ENCODE data around the gene MEA1. TPM values are rescaled to one million over a fixed set of nuclear protein-coding genes. Genes with fewer than 3 reads are reported as not detected.
"Not testable (repeated sequence)": the region's sequence is repeated elsewhere in the genome, so short reads cannot be mapped to it uniquely, and the experiment has no call there.

The MEA1 gene
- polyA plus RNA-seq, 1 donor, result 76.7 TPM

DNA sequence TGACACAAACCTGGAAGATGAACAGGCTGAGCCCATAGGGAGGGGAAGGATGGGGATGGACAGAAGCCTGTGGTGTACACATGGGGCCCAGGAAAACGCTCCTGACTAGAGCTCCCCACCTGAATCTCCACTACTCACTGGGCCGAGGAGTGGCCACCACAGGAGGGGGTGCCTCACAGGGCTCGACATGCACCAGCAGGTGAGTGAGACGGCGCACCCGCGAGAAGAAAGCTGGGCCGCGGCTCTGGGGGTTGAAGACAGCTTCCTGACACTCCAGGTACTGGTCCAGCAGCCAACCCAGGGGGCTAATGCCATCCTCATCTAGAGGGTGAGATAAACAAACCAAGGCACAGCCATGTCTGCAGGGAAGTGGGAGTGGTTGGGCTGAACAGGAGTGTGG, 29.6 kb upstream of the MEA1 start:
- no peak for DNase-seq

GRCh38 chr6:43041475-43041874, 27.7 kb upstream of the MEA1 start:
- not testable (repeated sequence) for DNase-seq

- no peak for DNase-seq
These were observed 27.0 kb upstream of the MEA1 start for GRCh38 chr6:43040542-43041257.

GRCh38 chr6:43038727-43039126, 25.0 kb upstream of the MEA1 start:
- no peak for DNase-seq

- DNase-seq, result no peak
These were observed 24.0 kb upstream of the MEA1 start for GRCh38 chr6:43037706-43038105.

- DNase-seq, result no peak
These were observed 23.5 kb upstream of the MEA1 start for GRCh38 chr6:43037197-43037596.

DNA sequence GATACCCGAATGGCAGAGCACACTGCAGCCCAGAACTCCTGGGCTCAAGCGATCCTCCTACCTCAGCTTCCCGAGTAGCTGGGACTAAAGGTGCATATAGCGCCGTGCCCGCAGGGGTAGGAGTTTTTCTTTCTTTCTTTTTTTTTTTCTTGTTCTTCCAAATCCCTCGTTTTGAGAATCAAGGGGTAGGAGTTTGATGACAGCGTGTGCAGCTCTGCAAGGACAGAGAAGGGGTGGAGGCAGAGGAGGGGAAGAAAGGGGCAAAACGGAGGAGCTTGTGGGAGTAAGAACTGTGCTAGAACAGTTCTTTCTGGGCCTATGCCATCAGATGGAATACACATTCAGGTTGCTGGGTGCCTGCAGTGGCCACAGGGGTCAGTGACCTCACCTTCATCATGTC, 23.0 kb upstream of the MEA1 start:
- DNase-seq, result no peak

DNA sequence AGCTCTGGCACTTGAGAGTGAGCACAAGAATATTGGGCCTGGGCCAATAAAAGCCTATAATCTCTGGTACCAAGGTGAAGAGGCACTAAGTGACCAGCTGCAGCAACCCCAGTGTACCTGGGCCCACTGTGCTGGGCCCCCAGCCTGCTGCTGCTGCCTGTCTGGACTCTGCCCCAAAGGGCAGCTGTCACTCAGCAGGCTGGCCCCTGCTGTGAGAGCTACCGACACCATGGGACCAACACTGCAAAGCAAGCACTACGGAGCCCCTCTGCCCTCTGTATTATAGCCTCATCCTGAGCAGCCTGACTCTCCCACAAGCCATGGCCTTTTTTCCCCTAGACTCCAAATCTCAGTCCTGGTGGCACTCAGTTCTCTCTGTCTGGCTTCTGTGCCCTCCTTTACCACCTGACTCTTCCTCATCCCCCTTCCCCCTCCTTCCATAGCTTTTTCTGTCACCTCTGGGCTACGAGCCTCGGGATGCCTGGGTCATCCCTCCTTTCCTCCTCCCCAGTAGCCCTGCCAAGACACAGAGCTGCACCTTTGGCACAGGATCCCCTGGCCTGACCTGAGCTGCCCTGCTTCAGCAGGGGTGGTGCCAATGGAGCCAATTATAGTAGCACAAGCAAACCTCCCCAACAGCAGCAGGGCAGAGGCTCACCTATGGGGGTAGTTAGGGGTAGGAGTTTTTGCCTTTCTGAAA, 21.9 kb upstream of the MEA1 start:
- DNase-seq, result no peak

DNA sequence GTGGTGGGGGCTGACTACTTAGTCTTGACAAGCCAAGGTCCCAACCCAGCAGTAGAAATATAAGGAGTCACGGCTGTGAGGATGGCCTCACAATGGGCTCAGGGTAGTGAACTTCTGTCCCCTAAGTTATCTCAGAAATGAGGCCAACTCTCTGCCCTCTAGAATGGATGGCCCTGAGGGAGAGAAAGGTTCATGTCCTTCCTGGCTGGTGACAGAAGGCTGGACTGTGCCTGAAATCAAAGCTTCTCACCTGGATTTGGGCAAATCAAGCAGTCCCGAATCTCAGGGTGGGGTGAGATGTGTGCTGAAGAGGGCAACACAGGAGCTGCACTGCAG, 20.4 kb upstream of the MEA1 start:
- DNase-seq, result no peak

DNA sequence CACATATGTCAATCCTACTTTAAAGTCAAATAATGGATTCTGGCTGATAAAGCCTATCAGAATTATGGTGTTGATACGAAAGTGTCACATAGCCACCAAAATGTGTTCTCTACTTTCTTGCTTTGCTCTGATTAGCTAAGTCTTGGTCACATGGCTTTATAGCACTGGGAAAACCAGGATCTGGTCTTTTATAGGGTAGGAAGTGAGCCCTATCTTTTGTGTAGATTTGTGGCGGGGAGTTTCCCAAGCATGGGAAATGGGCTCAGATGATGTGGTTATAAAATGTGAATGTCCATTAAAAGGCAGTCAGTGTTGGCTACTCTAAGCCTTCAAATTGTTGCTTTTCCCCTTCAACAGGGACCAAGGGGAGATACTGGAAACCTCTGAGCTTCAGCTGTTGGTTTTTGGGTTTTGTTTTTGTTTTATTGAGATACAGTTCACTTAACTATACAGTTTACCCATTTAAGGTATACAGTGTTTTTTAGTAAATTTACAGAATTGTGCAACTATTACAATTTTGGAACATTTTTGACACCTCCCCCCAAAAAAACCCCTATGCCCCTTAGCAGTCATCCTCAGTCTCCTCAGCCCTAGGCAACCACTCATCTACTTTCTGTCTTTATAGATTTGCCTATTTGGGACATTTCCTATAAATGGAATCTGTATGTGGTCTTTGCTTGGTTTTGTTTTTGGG, 19.9 kb upstream of the MEA1 start:
- no peak for DNase-seq

DNA sequence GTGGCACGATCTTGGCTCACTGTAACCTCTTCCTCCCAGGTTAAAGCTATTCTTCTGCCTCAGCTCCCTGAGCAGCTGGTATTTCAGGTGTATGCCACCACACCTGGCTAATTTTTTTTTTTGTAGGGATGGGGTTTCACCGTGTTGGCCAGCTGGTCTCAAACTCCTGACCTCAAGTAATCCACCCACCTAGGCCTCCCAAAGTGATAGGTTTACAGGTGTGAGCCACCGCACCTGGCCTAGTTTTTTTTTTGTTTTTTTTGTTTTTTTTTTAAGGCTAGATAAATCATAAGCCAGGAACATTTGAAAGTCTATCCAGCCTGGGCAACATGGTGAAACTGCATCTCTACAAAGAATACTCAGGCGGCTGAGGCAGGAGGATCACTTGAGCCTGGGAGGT, 18.6 kb upstream of the MEA1 start:
- DNase-seq, result no peak

DNA sequence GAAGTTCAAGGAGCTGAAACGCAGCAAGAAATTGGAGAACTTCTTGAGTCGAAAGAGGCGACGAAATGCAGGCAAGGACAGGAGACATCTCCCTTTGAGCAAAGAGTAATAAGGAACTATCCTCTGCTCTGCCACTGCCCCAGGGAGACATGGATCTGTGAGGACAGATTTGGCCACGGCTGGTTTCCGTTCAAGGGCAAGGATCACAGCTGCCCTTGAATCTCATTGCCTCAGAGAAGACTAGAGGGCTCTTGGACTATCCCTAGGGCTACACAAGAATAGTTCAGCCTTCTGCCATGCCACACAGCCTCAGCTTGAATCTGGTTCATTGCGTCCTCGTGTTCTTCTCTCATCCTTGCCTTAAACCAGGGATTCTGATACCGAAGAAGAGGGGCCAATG, 15.4 kb upstream of the MEA1 start:
- no peak for DNase-seq

- DNase-seq, result no peak
These were observed 12.6 kb upstream of the MEA1 start for GRCh38 chr6:43026365-43026764.

DNA sequence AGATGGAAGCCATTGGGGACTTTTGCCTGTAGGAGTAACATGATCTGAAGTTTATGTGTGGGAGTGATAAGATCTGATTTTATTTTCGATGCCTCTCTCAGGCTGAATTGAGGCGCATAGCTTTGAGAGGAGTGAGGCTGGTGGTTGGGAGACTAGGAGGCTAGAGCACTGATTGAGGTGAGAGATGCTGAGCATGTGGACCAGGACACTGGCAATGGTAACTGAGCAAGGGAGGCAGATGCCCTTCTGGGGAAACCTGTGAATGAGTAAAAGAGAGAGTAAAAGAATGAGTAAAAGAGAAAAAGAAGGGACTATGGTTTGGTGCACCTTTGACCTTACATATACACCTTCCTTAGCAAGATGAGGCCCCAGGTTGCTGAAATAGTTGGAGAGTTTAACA, 10.7 kb upstream of the MEA1 start:
- DNase-seq, result no peak

DNA sequence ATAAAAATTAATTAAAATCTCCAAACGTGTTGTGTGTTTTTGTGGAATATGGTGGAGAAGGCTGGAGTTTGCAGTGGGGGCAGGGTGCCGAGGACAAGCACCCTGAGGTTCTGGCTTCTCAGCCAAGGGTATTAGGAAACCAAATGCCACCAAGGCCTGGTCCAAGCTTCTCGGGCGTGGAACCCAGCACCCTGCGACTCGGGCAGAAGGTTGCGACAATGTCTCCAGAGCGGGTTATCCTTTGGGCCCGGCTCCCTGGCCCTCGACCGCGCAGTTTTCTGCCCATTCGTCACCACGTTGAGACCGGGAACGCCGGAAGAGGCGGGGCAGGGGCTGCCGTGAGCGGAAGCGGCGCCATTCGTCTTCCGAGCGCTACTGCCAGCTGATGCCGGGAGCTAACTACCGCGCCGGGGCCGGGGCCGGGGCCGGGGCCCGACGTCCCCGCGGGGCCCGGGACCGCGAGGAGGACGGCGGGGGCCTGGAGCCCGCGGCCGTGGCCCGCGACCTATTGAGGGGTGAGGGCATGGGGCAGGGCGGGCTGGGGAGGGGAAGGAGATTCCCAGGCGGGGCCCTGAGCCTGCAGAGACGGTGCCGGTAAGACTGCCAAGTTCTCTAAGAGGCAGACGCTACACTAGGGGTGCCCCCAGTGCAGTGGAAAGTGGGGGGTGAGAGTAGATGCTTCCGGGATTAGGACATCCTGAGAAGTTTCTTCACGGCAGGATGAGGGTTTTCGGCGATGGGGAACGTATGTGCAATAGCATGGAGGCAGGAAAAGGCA, 7.7 kb upstream of the MEA1 start, which contains the start of gene RRP36:
TSS of gene RRP36 (plus strand) at position 354 of the 778 bp plus-strand sequence. CDS start at position 386, 32 bp downstream.
- peak; percentile 65 for DNase-seq

- no peak for DNase-seq
These were observed 7.1 kb upstream of the MEA1 start for GRCh38 chr6:43020847-43021246.

DNA sequence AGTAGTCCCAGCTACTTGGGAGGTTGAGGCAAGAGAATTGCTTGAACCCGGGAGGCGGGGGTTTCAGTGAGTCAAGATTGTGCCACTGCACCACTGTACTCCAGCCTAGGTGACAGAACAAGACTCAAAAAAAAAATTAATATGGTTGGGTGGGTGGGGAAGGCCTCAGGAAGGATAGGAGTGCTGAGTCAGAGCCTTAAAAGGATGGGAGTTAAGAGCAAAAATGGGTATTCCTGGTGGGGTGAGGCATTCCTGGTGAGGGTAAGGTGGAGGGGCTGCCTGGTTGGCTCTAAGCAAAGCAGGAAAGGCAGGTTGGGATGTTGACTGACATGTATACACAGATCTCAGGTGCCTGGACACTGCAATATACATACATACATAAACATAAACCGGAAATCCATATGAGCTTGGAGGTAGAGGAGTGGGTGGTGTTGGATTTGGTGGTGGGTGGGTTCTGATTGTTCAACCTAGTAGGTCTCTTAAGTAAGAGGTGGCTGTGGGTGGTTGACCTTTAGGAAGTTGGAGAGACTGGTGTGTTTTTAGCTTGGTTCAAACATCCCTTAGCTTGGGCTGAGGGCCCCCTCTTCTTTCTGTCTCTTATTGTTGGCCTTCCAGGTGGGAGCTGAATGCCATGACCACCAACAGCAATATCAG, 6.4 kb upstream of the MEA1 start:
- no peak for DNase-seq

- no peak for DNase-seq
These were observed 5.4 kb upstream of the MEA1 start for GRCh38 chr6:43019152-43019551.

GRCh38 chr6:43016943-43017334, 3.2 kb upstream of the MEA1 start:
- DNase-seq, result no peak

DNA sequence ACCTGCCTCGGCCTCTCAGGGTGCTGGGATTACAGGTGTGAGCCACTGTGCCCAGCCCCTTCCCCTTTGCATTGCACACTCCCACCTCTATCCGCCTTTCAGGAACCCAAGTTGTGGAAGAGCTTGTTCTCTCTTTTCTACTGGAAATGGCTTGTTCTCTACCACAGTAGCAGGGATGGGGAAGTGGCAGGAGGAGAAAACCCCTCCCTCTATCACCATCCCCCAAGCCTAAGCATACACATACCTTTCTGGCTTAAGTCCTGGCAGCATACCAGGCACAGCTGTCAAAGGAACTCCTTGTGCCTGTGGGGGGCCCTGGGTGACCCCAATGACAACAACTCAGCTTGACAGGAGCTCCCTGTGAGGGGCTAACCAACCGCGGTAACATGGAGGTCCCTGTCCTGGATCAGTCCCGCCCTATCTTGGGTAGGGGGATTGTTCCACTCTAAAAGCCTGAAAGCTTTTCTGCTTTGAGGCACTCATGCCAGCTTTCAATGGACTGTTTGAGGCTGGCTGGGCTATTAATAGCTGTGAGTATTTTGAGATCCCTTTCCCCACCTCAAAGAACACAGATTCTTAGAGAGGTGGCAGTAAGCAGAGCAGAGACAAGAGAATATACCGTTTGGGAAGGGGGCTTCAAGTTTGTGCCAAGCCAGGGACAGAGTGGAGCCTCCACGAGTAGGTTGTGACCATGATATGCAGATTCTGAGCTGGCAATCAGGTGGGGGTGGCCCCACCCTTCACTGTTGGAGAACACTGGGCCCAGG, 2.6 kb upstream of the MEA1 start:
- DNase-seq, result no peak

- DNase-seq, result no peak
These were observed 726 bp upstream of the MEA1 start for GRCh38 chr6:43014434-43014909.
